ENCODE results near the gene SPOCK3. TPM values are rescaled to one million over a fixed set of nuclear protein-coding genes. Genes with fewer than 3 reads are reported as not detected.

SPOCK3 gene
- total RNA-seq, 1 donor from 2014 or later = 2.3 TPM

DNA sequence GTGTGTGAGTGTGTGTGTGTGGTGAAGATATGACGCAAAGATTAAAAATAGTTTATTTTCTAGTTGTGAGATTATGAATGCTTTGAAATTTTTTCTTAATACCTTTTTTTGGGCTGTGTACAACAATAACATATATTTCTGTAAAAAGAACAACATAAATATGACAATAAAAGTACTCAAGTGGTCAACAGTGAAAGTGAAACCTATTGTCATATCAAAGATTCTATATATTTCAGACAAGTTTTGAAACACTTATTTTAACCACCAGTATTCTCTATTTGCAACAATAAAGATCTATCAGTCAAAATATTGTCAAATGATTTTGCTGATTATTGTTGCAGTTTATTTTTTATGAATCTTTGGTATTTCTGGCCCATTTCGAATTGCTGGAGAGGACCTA is 98.0 kb downstream of the SPOCK3 start:
- H3K4me1 Mint-ChIP-seq = peaks cover 5% of the 10 kb centered on the region

DNA sequence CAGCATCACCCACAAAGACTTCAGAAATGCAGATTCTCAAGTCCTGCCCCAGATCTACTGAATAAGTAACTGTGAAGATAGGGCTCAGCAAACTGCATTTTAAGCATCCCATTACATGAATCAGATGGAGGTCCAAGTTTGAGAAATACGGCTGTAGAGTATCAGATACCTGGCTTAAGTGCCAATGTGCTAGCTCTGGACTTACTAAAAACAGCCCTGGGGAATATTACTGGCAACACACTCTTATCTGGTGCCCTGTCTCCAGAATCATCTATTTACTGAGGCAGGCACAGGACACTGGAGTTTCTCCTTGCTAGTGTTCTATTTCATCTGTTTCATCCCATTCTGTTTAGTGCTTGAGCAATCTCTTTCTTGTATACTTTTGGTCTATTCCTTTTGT is 105.1 kb downstream of the SPOCK3 start:
- Mint-ChIP-seq H3K9me3 (peaks cover 3% of the 10 kb centered on the region), H3K4me3 (no peak overlapping the region), H3K27me3 (ENCODE audit: low read depth) (peaks cover 4% of the 10 kb centered on the region), H3K36me3 (no peaks in the 10 kb centered on the region), H3K27ac (no peak overlapping the region), H3K4me1 (peaks cover 2% of the 10 kb centered on the region)
- DNase-seq (ENCODE audit: low spot score in 2 of 2, unreplicated experiment in 2 of 2) = no peak
- TF ChIP-seq, protein P1, sequence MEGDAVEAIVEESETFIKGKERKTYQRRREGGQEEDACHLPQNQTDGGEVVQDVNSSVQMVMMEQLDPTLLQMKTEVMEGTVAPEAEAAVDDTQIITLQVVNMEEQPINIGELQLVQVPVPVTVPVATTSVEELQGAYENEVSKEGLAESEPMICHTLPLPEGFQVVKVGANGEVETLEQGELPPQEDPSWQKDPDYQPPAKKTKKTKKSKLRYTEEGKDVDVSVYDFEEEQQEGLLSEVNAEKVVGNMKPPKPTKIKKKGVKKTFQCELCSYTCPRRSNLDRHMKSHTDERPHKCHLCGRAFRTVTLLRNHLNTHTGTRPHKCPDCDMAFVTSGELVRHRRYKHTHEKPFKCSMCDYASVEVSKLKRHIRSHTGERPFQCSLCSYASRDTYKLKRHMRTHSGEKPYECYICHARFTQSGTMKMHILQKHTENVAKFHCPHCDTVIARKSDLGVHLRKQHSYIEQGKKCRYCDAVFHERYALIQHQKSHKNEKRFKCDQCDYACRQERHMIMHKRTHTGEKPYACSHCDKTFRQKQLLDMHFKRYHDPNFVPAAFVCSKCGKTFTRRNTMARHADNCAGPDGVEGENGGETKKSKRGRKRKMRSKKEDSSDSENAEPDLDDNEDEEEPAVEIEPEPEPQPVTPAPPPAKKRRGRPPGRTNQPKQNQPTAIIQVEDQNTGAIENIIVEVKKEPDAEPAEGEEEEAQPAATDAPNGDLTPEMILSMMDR (IDR thresholded peaks at IDR 0.05; ENCODE audit: unreplicated experiment) = no peak

More for the DNA sequence above, 98.0 kb downstream of the SPOCK3 start:
- Mint-ChIP-seq H3K27ac (no peak overlapping the region), H3K9me3 (peaks cover 3% of the 10 kb centered on the region), H3K4me3 (no peak overlapping the region), H3K27me3 (ENCODE audit: low read depth) (peaks cover 6% of the 10 kb centered on the region), H3K36me3 (no peaks in the 10 kb centered on the region)
- TF ChIP-seq, protein P1 (IDR thresholded peaks at IDR 0.05; ENCODE audit: unreplicated experiment) = no peak
- no peak for DNase-seq (ENCODE audit: low spot score in 2 of 2, unreplicated experiment in 2 of 2)

DNA sequence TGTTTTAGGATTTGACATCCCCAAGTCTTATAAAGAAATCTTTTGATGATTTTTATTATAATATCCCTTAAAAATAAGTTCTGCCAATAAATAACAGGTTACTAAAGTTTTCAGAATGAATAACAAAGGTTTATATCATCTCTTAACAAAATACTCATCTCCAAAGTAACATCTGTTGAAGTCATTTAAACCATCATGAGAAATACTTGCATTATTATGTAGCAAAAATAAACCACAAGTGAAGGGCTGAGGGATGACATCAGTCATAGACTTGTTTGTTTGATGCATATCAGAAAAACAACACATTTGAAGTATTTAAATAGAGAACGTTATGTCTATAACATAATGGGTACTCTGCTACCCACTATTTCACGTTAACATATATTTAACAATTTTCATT is 114.9 kb downstream of the SPOCK3 start:
- Mint-ChIP-seq H3K9me3 (no peaks in the 10 kb centered on the region), H3K27ac (no peak overlapping the region), H3K27me3 (ENCODE audit: low read depth) (peaks cover 2% of the 10 kb centered on the region), H3K4me1 (peaks cover 8% of the 10 kb centered on the region), H3K36me3 (no peaks in the 10 kb centered on the region), H3K4me3 (no peak overlapping the region)
- TF ChIP-seq, protein P1 (IDR thresholded peaks at IDR 0.05; ENCODE audit: unreplicated experiment) = no peak
- no peak for DNase-seq (ENCODE audit: low spot score in 2 of 2, unreplicated experiment in 2 of 2)

DNA sequence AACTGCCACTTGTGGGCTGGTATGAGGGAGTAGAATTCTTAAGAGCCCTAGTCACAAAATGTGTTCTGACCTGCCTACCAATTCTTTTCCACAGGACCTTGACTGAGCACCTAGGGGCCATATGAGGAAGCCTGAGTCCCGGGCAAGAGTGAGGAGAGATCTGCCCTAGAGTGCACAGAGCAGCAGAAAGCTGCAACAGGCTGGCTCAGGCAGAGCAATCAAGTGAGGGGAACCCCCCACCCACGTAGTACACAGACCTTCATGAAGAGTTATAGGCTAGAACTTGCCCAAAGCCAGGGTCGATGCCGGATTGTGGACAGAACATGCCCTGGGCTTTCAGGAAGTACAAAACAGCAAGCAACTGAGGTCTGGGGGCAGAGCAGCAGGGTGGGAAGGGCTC is 117.0 kb downstream of the SPOCK3 start:
- DNase-seq (ENCODE audit: low spot score in 2 of 2, unreplicated experiment in 2 of 2) = no peak
- Mint-ChIP-seq H3K27me3 (ENCODE audit: low read depth) (peaks cover 2% of the 10 kb centered on the region), H3K36me3 (no peaks in the 10 kb centered on the region), H3K9me3 (no peaks in the 10 kb centered on the region), H3K4me3 (no peak overlapping the region), H3K27ac (no peak overlapping the region), H3K4me1 (peaks cover 19% of the 10 kb centered on the region)
- TF ChIP-seq, protein P1 (IDR thresholded peaks at IDR 0.05; ENCODE audit: unreplicated experiment) = no peak

DNA sequence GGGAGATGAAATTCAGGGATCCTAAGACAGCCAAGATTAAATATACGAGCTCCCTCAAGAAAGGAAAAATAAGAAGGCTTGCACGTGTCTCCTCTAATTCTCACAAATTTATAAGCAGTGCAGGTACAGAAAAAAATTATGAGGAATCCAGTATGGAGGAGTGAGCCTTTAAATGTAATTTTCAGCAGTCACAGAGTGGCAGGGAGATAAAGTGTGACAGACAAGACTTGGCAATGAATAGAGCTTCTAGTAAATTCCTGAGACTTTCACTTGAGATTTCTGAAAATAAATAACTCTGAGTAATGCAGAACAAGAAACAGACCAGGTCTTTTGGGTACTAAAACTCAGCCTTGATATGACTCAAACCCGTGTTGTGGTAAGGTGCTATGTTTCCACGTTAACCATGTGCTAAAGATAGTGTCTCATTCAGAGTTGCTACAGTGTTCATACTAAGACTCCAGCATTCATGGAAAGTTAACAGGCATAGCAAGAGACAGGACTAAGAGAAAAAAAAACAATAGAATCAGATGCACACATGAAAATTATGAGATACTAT is 119.8 kb downstream of the SPOCK3 start:
- Mint-ChIP-seq H3K9me3 (no peaks in the 10 kb centered on the region), H3K27me3 (ENCODE audit: low read depth) (no peaks in the 10 kb centered on the region), H3K36me3 (no peaks in the 10 kb centered on the region), H3K4me1 (peaks cover 19% of the 10 kb centered on the region), H3K4me3 (no peak overlapping the region), H3K27ac (peak overlapping the region; percentile 56)
- TF ChIP-seq, protein P1 (IDR thresholded peaks at IDR 0.05; ENCODE audit: unreplicated experiment) = no peak
- DNase-seq (ENCODE audit: low spot score in 2 of 2, unreplicated experiment in 2 of 2) = no peak

DNA sequence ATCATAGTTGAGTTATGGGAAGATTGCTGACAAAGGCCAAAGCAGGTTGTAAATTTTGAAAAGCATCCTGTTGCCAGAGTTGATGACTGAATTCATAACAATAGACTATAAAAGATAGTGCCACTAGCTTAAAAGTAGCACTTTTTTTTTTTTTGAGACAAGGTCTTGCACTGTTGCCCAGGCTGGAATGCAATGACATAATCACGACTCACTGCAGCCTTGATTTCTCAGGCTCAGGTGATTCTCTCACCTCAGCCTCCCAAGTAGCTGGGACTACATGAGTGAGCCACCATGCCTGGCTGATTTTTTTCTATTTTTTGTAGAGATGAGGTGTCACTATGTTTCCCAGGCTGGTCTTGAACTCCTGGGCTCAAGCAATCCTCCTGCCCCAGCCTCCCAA is 122.7 kb downstream of the SPOCK3 start:
- no peaks in the 10 kb centered on the region for H3K36me3 Mint-ChIP-seq

More for the DNA sequence above, 122.7 kb downstream of the SPOCK3 start:
- Mint-ChIP-seq H3K4me3 (no peak overlapping the region), H3K27me3 (ENCODE audit: low read depth) (no peaks in the 10 kb centered on the region), H3K27ac (no peak overlapping the region), H3K9me3 (peaks cover 7% of the 10 kb centered on the region), H3K4me1 (peaks cover 14% of the 10 kb centered on the region)
- TF ChIP-seq, protein P1 (IDR thresholded peaks at IDR 0.05; ENCODE audit: unreplicated experiment) = no peak
- no peak for DNase-seq (ENCODE audit: low spot score in 2 of 2, unreplicated experiment in 2 of 2)

Data from mesothelial cell of epicardium (in vitro differentiated cells).